Stimulated activated CD4-positive, alpha-beta T cell treated with anti-CD3 and anti-CD28 coated beads, TNF-alpha, amount 100 ng/mL, for 4 hours (primary cell): ENCODE data around the gene FGR.
A peak's percentile ranks its signal among the peaks of the same experiment; 100 is the strongest.
"Not testable (repeated sequence)": the region's sequence is repeated elsewhere in the genome, so short reads cannot be mapped to it uniquely, and the experiment has no call there.

Experiments used
- DNase-seq, 3 experiments: peaks; one replicate each; pipeline ENCODE4 v3.0.0-alpha.2; 2020; ENCODE audit warnings: low read depth in 3 of 3

Gene FGR

GRCh38 chr1:27634985-27635367 lies at the start of gene FGR:
Gene FGR, minus strand, starts transcription at chr1:27635185. Its CDS starts 11,269 bp downstream, at chr1:27623916.
- DNase-seq: no peak

GRCh38 chr1:27684176-27684575 lies 49.2 kb upstream of the FGR start:
- DNase-seq: no peak

GRCh38 chr1:27682351-27682944 lies 47.5 kb upstream of the FGR start:
- DNase-seq: no peak

GRCh38 chr1:27681580-27681979 lies 46.6 kb upstream of the FGR start:
- DNase-seq: not testable (repeated sequence)

- DNase-seq: not testable (repeated sequence)
Measured at GRCh38 chr1:27680225-27680791, 45.3 kb upstream of the FGR start.

GRCh38 chr1:27678747-27679146 lies 43.8 kb upstream of the FGR start:
- DNase-seq: no peak

GRCh38 chr1:27676410-27676809 lies 41.4 kb upstream of the FGR start:
- no peak for DNase-seq

GRCh38 chr1:27672750-27673112 lies 37.7 kb upstream of the FGR start:
- DNase-seq: no peak

- DNase-seq: peak; percentile 40 to 65 (median 65)
Measured at GRCh38 chr1:27671964-27672749, 37.2 kb upstream of the FGR start, which contains the start of gene IFI6. Gene IFI6, minus strand, starts transcription at chr1:27672192. Its CDS starts 2,878 bp downstream, at chr1:27669314.

GRCh38 chr1:27669876-27670275 lies 34.9 kb upstream of the FGR start:
- DNase-seq: no peak

GRCh38 chr1:27668808-27669723 lies 34.1 kb upstream of the FGR start:
- DNase-seq: peak; percentile 71 to 90 (median 75)

GRCh38 chr1:27668121-27668807 lies 33.3 kb upstream of the FGR start:
- DNase-seq: no peak

GRCh38 chr1:27666791-27667254 lies 31.8 kb upstream of the FGR start:
- no peak for DNase-seq

GRCh38 chr1:27666294-27666693 lies 31.3 kb upstream of the FGR start:
- DNase-seq: no peak

GRCh38 chr1:27665016-27665651 lies 30.1 kb upstream of the FGR start:
- DNase-seq: no peak

GRCh38 chr1:27664291-27664690 lies 29.3 kb upstream of the FGR start:
- no peak for DNase-seq

GRCh38 chr1:27662707-27663393 lies 27.9 kb upstream of the FGR start:
- peak; percentile 81 to 87 (median 87) for DNase-seq

GRCh38 chr1:27662261-27662660 lies 27.3 kb upstream of the FGR start:
- DNase-seq: no peak

- no peak for DNase-seq
Measured at GRCh38 chr1:27661412-27662075, 26.6 kb upstream of the FGR start.
